Measurements from ENCODE around the gene SUPT3H.

GRCh38 chr6:44797746-44798145 is 580.0 kb downstream of the SUPT3H start:
- no peak for TF ChIP-seq SIX5 (IDR thresholded peaks at IDR 0.05; ENCODE audit: low read depth, low read length)
- TF ChIP-seq EZH2 (IDR thresholded peaks at IDR 0.05; ENCODE audit: low read depth, low read length, severe bottlenecking), result no peak
- TF ChIP-seq NRF1 (IDR thresholded peaks at IDR 0.05; ENCODE audit: low read depth, low read length), result no peak
- no peak for TF ChIP-seq CEBPB (IDR thresholded peaks at IDR 0.05; ENCODE audit: low read depth, low read length)
- no peak for TF ChIP-seq CTCF (IDR thresholded peaks at IDR 0.05; ENCODE audit: control extremely low read depth in 1 of 3, insufficient read depth in 1 of 3, low read depth in 1 of 3, low read length in 3 of 3)
- no peak for TF ChIP-seq JUND (IDR thresholded peaks at IDR 0.05; ENCODE audit: low read length)
- no peak for TF ChIP-seq TAF1 (IDR thresholded peaks at IDR 0.05; ENCODE audit: low read depth, low read length)
- TF ChIP-seq RFX5 (IDR thresholded peaks at IDR 0.05; ENCODE audit: borderline replicate concordance, low read depth, low read length), result no peak
- TF ChIP-seq SRF (IDR thresholded peaks at IDR 0.05; ENCODE audit: low read depth, low read length), result no peak
- TF ChIP-seq MAFK (IDR thresholded peaks at IDR 0.05; ENCODE audit: low read depth, low read length), result no peak
- no peak for TF ChIP-seq E2F6 (IDR thresholded peaks at IDR 0.05)
- no peak for TF ChIP-seq POLR2A (IDR thresholded peaks at IDR 0.05; ENCODE audit: control extremely low read depth in 1 of 2, low read depth in 2 of 2, low read length in 2 of 2)
- no peak for TF ChIP-seq CTBP2 (IDR thresholded peaks at IDR 0.05; ENCODE audit: borderline replicate concordance, insufficient read depth, insufficient read length, low read length)
- no peak for TF ChIP-seq RAD21 (IDR thresholded peaks at IDR 0.05 in 1 of 2, conservative IDR thresholded peaks at IDR 0.05 in 1 of 2; ENCODE audit: low read depth in 2 of 2, low read length in 2 of 2)
